GM23248 (cell line): Measurements from ENCODE around the gene ALCAM.

ENCODE experiments used
- EZH2 ChIP-seq: fragments of 200-600 bp; sonication (generic); IDR thresholded peaks from 2 replicates; pipeline ENCODE4 v1.6.1; 2018; ENCODE audit warnings: antibody characterized with exemption, mild to moderate bottlenecking; ENCODE audit not compliant: insufficient read depth, poor library complexity, severe bottlenecking
- EZH2phosphoT487 ChIP-seq: fragments of 200-600 bp; sonication (generic); IDR thresholded peaks from 2 replicates; pipeline ENCODE4 v1.6.1; 2018; ENCODE audit warnings: antibody characterized with exemption, moderate library complexity, mild to moderate bottlenecking, low read depth; ENCODE audit not compliant: insufficient read depth

GRCh38 chr3:105594219-105594618, 227.5 kb downstream of the ALCAM start:
- TF ChIP-seq EZH2 (no peak), EZH2phosphoT487 (no peak)
